Measurements from ENCODE around the gene CFAP77.

Gene CFAP77

GRCh38 chr9:132591751-132592314 lies 181.8 kb downstream of the CFAP77 start:
- in situ Hi-C loops (cut with HindIII; ENCODE audit: low sequenced_read_pairs): no loop called here
- H3K4me3 ChIP-seq (ENCODE audit: low read depth, low read length): no peak overlapping the region
- no peak for TF ChIP-seq CTCF (IDR thresholded peaks at IDR 0.05; ENCODE audit: low read depth, low read length, missing control alignments)

GRCh38 chr9:132592451-132592850 lies 182.4 kb downstream of the CFAP77 start:
- in situ Hi-C loops (cut with HindIII; ENCODE audit: low sequenced_read_pairs): no loop called here
- no peak for DNase-seq (ENCODE audit: low read depth)
- H3K4me3 ChIP-seq (ENCODE audit: low read depth, low read length): no peak overlapping the region
- TF ChIP-seq CTCF (IDR thresholded peaks at IDR 0.05; ENCODE audit: low read depth, low read length, missing control alignments): no peak

More at GRCh38 chr9:132591751-132592314, 181.8 kb downstream of the CFAP77 start:
- DNase-seq (ENCODE audit: low read depth): no peak

GRCh38 chr9:132594412-132594811 lies 184.4 kb downstream of the CFAP77 start:
- no peak for TF ChIP-seq CTCF (IDR thresholded peaks at IDR 0.05; ENCODE audit: low read depth, low read length, missing control alignments)
- no peak overlapping the region for H3K4me3 ChIP-seq (ENCODE audit: low read depth, low read length)
- DNase-seq (ENCODE audit: low read depth): no peak
- in situ Hi-C loops (cut with HindIII; ENCODE audit: low sequenced_read_pairs): no loop called here

GRCh38 chr9:132595319-132595718 lies 185.3 kb downstream of the CFAP77 start:
- DNase-seq (ENCODE audit: low read depth): no peak
- in situ Hi-C loops (cut with HindIII; ENCODE audit: low sequenced_read_pairs): no loop called here
- no peak for TF ChIP-seq CTCF (IDR thresholded peaks at IDR 0.05; ENCODE audit: low read depth, low read length, missing control alignments)
- H3K4me3 ChIP-seq (ENCODE audit: low read depth, low read length): no peak overlapping the region

- no peak overlapping the region for H3K4me3 ChIP-seq (ENCODE audit: low read depth, low read length)
- in situ Hi-C loops (cut with HindIII; ENCODE audit: low sequenced_read_pairs): no loop called here
- TF ChIP-seq CTCF (IDR thresholded peaks at IDR 0.05; ENCODE audit: low read depth, low read length, missing control alignments): no peak
- DNase-seq (ENCODE audit: low read depth): no peak
Observed at GRCh38 chr9:132596200-132596599, 186.2 kb downstream of the CFAP77 start.

- TF ChIP-seq CTCF (IDR thresholded peaks at IDR 0.05; ENCODE audit: low read depth, low read length, missing control alignments): no peak
- DNase-seq (ENCODE audit: low read depth): peak; percentile 29
- no peak overlapping the region for H3K4me3 ChIP-seq (ENCODE audit: low read depth, low read length)
- in situ Hi-C loops (cut with HindIII; ENCODE audit: low sequenced_read_pairs): no loop called here
Observed at GRCh38 chr9:132597073-132597775, 187.2 kb downstream of the CFAP77 start.

Data from astrocyte of the cerebellum (primary cell).